Right ventricle myocardium inferior (tissue), 1 donor: ENCODE data around the gene SYT3. TPM values are rescaled to one million over a fixed set of nuclear protein-coding genes. Genes with fewer than 3 reads are reported as not detected.

Experiments used
- ATAC-seq: fragments of 200-7000 bp; cut with Tn5 transposase; one replicate; pipeline ENCODE4 v1.9.1; 2020; ENCODE audit warnings: mild to moderate bottlenecking, moderate library complexity
- DNase-seq: peaks from one replicate; pipeline ENCODE4 v3.0.0; 2021; ENCODE audit errors: missing footprints
- intact Hi-C: fragments of 100-400 bp; cut with DNase I; formaldehyde crosslinking; loops from one replicate; pipeline ENCODE4 v1.11.0; 2022
- long read RNA-seq: library from polyadenylated mRNA; unstranded; transcript quantifications from one replicate; pipeline ENCODE4 v2.0.0, GENCODE V29; 2021
- total RNA-seq: library from RNA; stranded (reverse); fragmentation: NEBNext Ultra II Directional; extraction: Animal tissue kit (Norgen Biotek cat#: 25700); gene quantifications from one replicate; pipeline ENCODE4 v1.2.1, GENCODE V29; 2021
- donor health status: DM: no; HTN: yes; CAD: no; lungs with severe emphysema.

The SYT3 gene
- 0.27 TPM for total RNA-seq
- long read RNA-seq, partial matches to known transcripts: 0 of 1 reads
- long read RNA-seq, other reads (novel, unspliced or antisense): 0 of 1 reads

DNA sequence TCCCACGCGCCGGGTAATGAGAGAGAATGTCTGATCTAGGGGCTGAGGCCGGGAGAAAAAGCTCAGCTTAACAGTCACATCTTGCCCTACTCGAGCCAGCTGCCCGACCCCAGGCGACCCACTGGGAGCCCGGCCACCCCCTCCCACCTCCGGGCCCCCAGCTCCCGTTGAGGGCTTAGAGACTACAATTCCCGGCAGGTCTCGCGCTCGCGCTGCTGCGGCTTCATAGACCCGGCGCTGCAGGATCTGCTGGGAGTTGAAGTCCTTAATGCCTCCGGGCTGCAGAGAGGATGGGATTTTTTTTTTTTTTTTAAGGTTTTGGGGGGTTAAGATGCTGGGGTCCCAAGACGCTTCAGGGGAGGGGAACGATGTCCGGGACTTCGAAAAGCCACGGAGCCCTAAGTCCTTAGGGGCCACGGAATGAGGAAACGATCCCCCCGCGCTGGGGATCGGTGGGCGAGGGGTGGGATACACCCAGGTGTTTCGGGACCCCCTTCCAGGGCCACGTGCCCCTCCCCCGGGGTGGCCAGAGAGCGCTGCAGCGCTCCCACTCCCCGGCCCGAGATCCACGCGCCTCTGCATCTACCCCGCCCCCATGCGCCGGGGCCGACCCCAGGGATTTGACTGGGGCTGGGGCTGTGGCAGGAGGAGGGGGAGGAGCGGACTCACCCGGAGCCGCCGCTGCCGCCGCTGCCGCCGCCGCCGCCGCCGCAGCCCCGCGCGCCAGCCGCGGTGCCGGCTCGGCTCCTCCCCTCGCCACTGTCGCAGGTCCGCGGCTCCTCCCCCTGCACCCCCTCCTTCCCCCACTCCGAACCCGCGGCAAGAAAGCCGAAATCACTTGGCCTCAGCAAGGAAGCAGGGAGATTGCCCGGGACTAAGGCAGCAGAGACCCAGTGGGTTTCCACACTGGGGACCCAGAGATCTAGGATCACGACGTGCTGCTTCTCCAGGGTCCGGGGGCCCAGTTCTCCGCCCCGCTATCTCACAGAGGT, at the start of gene SYT3:
SYT3 (minus strand) TSS at position 761 of the 992 bp plus-strand sequence. CDS start 2,470 bp downstream, outside the sequence.
- intact Hi-C loops: no loop called here
- peak; percentile 74 for ATAC-seq
- no peak for DNase-seq

- no peak for DNase-seq
- no peak for ATAC-seq
- intact Hi-C loops: no loop called here
These were observed 49.1 kb upstream of the SYT3 start for GRCh38 chr19:50688766-50689165.

DNA sequence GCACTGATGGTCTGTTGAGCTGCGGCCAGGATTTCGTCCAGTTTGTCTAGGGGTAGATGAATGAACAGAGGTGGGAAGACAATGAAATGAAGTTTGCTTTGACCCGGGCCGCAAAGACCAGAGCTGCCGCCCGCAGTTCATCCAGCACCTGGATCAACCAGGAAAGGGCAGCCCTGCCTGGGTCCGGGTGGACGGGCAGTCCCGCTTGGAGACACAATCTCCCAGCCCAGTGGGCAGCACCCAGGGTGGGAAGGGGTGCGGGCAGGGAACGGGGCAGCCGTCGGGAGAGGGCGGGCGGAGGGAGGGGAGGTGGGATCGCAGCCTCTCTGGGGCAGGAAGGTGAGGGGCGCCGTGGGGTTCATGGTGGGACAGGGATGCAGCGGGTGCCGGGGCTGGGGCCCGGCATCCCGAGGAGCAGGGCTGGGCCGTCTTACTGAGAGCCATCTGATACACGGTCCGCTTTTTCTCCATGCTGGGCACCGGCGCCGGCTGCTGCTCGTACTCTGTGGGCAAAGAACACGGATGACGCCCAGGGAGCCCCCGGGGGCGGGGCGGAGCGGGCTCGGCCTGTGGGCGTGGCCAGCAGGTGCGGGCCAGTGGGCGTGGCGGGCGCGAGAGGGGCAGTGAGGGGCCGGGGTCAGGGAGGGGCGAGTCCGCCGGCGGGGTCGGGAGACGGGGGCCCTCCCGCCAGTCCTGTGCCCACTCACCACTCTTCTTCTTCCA, 46.8 kb upstream of the SYT3 start:
- intact Hi-C loops: no loop called here
- no peak for ATAC-seq
- DNase-seq: no peak

- intact Hi-C loops: no loop called here
- ATAC-seq: peak; percentile 88
- peak; percentile 83 for DNase-seq
These were observed 39.8 kb upstream of the SYT3 start for GRCh38 chr19:50679177-50680125.

DNA sequence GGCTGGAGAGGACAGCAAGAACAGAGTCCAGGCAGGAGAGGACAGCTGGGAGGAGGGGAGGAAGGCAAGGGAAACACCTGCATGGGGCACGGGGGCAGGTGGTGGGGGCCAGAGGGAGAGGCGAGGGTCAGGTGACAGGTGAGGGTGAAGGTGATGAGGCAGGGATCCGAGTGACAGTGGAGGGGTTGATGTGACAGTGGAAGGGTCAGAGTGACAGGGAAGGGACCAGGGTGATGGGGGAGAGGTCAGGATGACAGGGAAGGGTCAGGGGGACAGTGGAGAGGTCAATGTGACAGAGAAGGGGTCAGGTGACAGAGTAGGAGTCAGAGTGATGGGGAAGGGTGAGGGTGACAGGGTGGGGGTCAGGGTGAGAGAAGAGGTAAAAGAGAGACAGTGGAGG, 38.6 kb upstream of the SYT3 start:
- ATAC-seq (no peak), DNase-seq (no peak)
- intact Hi-C loops: no loop called here

GRCh38 chr19:50677636-50678035, 38.0 kb upstream of the SYT3 start:
- ATAC-seq: no peak
- no peak for DNase-seq
- intact Hi-C loops: no loop called here

DNA sequence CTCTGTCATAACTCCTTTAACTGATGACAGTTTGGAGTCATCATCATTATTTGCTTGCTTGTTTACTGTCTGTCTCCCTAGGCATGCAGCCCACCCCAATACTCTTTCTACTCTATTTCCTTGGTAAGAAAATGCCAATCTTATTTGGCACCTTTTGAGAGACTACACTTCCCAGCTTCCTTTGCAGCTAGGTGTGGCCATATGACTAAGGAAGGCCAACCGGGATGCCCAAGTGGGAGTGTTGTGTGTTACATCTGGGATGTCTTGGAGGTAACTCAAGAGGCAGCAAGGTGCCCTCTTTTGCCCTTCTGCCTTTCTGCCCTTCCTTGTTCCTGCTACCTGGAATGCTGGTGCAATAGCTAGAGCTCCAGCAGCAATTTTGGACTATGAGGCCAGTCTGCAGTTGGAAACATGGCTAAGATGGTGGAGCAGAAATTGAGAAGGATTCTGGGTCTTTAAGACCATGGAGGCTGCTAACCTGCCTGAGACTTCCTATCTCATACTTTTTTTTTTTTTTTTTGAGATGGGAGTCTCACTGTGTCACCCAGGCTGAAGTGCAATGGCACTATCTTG, 37.0 kb upstream of the SYT3 start:
- intact Hi-C loops: no loop called here
- no peak for DNase-seq

GRCh38 chr19:50673118-50673517, 33.4 kb upstream of the SYT3 start:
- intact Hi-C loops: no loop called here
- ATAC-seq: no peak
- DNase-seq: no peak

More for the DNA sequence above, 37.0 kb upstream of the SYT3 start:
- no peak for ATAC-seq

- intact Hi-C loops: no loop called here
- DNase-seq (no peak), ATAC-seq (no peak)
These were observed 30.4 kb upstream of the SYT3 start for GRCh38 chr19:50670102-50670380.

DNA sequence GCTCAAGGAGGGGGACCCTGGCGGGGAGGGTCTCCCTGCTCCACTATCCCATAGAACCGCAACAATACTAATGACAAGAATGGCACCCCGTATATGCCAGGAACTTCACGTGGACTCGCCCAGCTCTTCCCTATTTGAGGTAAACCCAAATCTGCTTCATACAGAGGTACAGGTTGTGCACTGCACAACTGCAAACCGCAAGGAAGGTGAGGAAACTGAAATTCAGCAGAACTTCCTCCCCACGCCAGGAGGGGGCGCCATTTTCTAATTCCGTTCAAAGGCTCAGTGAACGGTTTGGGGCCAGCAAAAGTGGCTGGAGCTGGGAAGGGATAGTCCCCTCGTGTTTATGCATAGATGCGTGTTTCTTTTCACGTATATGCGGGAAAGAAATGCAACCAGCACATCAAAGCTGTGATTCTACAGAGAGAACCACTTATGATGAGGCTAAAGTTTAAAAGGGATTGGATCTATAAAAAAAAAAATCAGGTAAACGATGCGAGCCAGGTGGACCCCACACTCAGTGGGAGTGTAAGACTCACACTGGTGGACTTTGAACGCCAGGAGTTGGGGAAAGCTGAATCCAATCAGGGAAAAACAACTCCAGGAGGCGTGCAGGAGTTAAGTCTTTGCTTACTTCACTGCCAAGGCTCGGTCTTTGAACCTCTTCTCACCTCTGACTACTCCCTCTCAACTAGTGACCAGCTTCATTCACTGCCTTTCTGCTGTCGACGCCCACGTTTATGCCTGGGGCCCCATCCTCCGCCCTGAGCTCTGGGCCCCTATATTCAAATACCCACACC, 29.8 kb upstream of the SYT3 start:
- ATAC-seq (no peak), DNase-seq (no peak)
- intact Hi-C loops: no loop called here

DNA sequence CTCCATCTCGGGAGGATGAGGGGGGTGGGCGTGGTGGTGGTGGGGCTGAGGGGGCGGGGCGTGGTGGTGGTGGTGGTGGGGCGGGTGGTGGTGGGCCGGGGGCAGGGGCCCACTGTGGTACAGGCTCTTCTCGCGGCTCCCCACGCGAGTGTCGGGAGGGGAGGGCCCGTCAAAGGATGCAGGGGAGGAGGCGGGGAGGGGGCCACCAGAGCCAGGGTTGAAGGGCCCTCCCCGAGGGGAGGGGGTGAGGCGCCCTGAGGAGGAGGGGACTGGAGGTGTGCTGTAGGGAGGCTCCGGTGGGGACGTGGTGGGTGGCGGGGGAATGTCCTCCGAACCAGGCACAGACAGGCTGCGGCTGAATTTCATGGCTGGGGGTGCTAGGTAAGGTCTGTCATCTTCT, 29.2 kb upstream of the SYT3 start:
- intact Hi-C loops: no loop called here
- no peak for ATAC-seq
- DNase-seq: no peak

- DNase-seq (no peak), ATAC-seq (no peak)
- intact Hi-C loops: no loop called here
These were observed 28.7 kb upstream of the SYT3 start for GRCh38 chr19:50668416-50668815.

GRCh38 chr19:50667759-50668231, 28.1 kb upstream of the SYT3 start:
- DNase-seq (no peak), ATAC-seq (no peak)
- intact Hi-C loops: no loop called here

DNA sequence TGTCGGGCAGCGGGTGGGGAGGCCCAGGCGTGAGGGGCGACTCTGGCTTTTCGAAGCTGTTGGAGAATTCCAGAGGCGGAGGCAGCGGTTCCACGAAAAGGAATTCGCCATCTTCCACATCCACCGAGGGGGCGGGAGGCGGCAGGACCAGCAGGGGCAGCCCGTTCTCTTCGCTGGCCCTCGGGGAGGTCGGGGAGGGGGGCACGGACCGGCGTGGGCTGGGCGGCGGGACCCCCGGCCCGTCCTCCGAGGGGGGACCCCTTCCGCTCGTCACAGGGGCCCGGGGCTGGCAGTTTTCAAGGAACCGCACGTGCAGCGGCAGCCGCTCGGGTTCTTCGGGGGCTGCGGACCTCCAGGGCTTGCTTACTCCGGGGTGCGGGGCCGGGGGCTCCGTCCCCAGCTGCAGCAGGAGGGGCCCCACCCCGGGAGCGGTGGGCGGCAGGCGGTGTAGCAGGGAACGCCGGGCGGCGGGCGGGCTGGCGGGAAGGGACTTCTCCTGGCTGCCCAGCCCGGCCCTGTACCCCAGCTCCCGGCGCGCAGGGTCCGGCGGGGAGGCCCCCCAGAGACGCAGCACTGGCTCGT, 27.6 kb upstream of the SYT3 start:
- ATAC-seq: no peak
- no peak for DNase-seq
- intact Hi-C loops: no loop called here

DNA sequence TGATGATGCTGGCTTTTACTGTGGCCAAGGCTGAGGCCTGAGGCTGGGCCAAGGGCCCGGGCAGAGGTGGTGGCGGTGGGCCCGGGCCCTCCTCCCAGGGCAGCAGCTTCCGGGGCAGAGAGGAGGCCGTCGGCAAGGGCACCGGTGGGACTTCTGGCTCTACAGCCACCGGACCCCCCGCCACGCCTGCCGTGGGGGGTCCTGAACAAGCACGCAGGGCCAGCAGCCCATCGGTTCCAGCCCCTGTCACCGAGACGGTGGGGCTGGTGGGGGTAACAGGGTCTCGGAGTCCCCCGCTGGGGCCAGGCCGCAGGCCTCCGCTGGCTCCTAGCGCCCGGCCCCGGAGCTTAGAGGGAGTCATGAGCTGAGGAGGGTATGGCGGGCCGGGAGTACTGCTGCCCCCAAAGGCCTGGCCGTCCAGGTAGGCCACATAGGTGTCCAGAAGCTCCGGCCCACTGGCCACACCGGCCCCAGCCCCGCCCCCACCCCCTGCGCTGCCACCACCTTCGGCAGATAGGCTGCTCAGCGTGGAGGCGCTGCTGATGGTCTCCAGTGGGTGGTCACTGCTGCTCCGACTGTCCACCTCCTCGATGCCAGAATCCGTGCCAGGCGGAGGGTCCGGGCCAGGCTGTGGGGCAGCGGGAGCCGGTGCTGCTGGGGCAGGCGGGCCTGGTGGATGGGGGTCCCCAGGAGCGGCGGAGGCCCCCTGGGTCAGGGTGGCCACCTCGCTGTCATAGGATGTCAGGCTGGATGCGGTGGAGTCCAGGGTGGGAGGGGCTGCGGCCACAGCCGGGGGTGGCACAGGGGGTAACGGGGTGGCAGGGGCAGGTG, 26.9 kb upstream of the SYT3 start:
- ATAC-seq (no peak), DNase-seq (no peak)
- intact Hi-C loops: no loop called here

- DNase-seq (no peak), ATAC-seq (no peak)
- intact Hi-C loops: no loop called here
These were observed 24.5 kb upstream of the SYT3 start for GRCh38 chr19:50664204-50664603.

- ATAC-seq: no peak
- DNase-seq: no peak
- intact Hi-C loops: no loop called here
These were observed 23.8 kb upstream of the SYT3 start for GRCh38 chr19:50663482-50663790.
